Amniotic epithelial cell (primary cell): Measurements from ENCODE around the gene SLC20A1.
"Not testable (repeated sequence)": the region's sequence is repeated elsewhere in the genome, so short reads cannot be mapped to it uniquely, and the experiment has no call there.

ENCODE experiments used
- DNase-seq: peaks from one replicate; pipeline ENCODE4 v3.0.0-alpha.2; 2010; ENCODE audit warnings: low read depth

The SLC20A1 gene

GRCh38 chr2:112646102-112646719 lies 472 bp downstream of the SLC20A1 start:
- DNase-seq, result no peak

DNA sequence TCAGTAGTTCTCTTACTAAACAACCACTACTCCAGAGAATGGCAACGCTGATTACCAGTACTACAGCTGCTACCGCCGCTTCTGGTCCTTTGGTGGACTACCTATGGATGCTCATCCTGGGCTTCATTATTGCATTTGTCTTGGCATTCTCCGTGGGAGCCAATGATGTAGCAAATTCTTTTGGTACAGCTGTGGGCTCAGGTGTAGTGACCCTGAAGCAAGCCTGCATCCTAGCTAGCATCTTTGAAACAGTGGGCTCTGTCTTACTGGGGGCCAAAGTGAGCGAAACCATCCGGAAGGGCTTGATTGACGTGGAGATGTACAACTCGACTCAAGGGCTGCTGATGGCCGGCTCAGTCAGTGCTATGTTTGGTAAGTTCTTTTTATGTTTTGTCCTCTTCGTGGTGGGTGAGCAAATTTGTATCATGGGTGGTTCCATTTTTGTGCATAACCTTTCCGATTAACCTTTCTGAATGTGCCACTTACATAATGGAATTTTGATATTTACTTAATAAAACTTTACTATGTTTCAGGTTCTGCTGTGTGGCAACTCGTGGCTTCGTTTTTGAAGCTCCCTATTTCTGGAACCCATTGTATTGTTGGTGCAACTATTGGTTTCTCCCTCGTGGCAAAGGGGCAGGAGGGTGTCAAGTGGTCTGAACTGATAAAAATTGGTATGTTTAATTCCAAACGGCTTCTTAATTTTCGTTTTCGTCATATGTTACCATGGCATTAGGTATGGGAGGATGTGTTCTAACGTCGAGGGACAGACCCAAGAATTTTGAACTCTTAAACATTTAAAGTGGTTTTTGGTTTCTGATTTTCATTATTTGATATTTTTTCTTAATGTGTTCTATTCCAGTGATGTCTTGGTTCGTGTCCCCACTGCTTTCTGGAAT lies 1.3 kb downstream of the SLC20A1 start:
- DNase-seq, result no peak

- DNase-seq, result no peak
These were observed 2.3 kb downstream of the SLC20A1 start for GRCh38 chr2:112648081-112648480.

DNA sequence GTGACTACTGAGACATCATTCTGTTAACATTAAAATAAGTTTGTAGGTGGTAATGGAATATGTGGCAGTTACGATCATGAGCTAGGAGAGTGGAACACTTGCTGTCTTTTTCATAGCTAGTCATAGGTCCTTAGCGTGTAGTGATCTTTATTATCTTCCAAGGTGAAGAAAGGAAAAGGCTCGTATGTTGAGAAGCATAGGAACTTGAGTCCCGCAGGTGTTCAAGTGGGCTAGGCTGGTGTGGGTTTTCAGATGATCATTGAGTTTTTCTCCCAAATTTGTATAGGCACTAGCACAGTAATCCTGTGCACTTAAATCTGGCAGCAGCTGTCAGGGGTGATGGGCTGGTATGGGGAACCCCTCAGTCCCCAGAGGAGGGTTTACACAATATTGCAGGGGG lies 10.9 kb downstream of the SLC20A1 start:
- no peak for DNase-seq

DNA sequence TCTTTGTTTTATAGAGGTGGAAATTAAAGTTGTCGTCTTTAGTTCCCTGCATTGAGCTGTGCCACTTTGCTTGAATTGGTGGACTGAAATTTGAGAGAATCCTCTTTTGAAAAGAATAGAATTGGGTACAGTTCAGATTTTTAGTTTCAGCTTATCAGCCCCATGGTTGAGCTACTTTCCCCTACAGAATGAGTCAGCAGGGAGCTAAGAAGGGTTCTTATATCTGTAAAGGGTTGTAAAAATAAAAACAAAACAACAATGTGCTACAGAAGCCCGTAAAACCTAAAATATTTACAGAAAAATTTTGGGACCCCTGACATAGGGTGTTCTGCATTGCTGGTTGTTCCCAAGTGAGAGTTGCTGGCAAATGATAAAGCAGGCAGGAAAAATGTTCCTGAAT lies 12.6 kb downstream of the SLC20A1 start:
- DNase-seq, result no peak

DNA sequence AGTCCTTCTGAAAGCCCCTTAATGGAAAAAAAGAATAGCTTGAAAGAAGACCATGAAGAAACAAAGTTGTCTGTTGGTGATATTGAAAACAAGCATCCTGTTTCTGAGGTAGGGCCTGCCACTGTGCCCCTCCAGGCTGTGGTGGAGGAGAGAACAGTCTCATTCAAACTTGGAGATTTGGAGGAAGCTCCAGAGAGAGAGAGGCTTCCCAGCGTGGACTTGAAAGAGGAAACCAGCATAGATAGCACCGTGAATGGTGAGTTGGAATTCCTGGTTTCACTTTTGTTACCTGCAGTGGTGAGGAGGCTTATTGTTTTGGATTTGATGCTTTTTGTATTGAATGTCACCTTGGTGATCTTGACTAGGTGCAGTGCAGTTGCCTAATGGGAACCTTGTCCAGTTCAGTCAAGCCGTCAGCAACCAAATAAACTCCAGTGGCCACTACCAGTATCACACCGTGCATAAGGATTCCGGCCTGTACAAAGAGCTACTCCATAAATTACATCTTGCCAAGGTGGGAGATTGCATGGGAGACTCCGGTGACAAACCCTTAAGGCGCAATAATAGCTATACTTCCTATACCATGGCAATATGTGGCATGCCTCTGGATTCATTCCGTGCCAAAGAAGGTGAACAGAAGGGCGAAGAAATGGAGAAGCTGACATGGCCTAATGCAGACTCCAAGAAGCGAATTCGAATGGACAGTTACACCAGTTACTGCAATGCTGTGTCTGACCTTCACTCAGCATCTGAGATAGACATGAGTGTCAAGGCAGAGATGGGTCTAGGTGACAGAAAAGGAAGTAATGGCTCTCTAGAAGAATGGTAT lies 13.3 kb downstream of the SLC20A1 start:
- no peak for DNase-seq

DNA sequence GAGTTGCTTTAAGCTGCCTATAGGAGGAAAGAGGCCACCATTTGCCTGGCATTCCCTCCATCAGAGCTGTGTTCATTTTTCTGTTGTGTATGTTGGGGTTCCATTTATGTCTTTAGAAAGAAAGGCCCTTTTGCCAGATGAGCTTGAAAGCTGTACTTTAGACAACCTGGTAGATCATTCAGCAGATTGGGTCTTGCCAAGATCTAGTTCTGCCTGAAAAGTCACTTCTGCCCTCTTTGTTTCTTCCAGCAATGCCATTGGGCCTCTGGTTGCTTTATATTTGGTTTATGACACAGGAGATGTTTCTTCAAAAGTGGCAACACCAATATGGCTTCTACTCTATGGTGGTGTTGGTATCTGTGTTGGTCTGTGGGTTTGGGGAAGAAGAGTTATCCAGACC lies 14.4 kb downstream of the SLC20A1 start:
- no peak for DNase-seq

GRCh38 chr2:112661656-112662305 lies 16.0 kb downstream of the SLC20A1 start:
- no peak for DNase-seq

- DNase-seq, result no peak
These were observed 17.0 kb downstream of the SLC20A1 start for GRCh38 chr2:112662704-112663103.

DNA sequence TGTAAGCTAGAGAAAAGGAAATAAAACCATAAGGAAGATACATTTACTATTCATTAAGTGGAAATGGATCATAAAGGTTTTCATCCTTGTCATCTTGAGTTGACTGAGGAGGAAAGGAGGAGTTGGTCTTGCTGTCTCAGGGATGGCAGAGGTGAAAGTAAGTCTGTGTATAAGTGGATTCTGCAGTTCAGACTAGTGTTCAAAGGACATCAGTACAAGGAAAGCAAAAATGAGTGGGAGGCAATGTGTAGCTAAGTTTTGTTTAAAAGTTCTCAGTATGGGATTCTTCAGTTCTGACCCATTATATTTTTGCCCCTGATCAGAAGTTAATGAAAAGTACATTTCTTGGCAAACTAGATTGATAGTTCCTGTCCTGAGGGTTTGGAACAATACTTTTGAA lies 18.9 kb downstream of the SLC20A1 start:
- no peak for DNase-seq

- peak; percentile 85 for DNase-seq
These were observed 19.5 kb downstream of the SLC20A1 start for GRCh38 chr2:112665113-112665780.

- peak; percentile 47 for DNase-seq
These were observed 21.0 kb downstream of the SLC20A1 start for GRCh38 chr2:112666761-112667122.

DNA sequence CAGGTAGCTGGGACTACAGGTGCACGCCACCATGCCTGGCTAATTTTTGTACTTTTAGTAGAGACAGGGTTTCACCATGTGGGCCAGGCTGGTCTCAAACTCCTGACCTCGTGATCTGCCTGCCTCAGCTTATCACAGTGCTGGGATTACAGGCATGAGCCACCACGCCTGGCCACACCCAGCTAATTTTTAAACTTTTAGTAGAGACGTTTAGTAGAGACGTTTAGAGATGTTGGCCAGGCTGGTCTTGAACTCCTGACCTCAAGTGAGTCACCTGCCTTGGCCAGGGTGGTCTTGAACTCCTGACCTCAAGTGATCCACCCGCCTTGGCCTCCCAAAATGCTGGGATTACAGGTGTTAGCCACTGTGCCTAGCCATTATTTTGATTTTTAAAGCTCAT lies 21.8 kb downstream of the SLC20A1 start:
- not testable (repeated sequence) for DNase-seq

DNA sequence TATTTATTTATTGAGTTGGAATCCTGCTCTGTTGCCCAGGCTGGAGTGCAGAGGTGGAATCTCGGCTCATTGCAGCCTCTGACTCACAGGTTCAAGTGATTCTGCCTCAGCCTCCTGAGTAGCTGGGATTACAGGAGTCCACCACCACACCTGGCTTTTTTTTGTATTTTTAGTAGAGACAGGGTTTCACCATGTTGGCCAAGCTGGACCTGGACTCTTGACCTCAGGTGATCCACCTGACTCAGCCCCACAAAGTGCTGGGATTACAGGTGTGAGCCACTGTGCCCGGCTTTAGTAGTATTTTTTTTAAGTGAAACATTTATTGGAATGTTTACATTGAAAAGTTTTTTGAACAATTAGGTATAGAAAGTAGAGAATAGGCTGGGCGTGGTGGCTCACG lies 23.9 kb downstream of the SLC20A1 start:
- DNase-seq, result no peak

DNA sequence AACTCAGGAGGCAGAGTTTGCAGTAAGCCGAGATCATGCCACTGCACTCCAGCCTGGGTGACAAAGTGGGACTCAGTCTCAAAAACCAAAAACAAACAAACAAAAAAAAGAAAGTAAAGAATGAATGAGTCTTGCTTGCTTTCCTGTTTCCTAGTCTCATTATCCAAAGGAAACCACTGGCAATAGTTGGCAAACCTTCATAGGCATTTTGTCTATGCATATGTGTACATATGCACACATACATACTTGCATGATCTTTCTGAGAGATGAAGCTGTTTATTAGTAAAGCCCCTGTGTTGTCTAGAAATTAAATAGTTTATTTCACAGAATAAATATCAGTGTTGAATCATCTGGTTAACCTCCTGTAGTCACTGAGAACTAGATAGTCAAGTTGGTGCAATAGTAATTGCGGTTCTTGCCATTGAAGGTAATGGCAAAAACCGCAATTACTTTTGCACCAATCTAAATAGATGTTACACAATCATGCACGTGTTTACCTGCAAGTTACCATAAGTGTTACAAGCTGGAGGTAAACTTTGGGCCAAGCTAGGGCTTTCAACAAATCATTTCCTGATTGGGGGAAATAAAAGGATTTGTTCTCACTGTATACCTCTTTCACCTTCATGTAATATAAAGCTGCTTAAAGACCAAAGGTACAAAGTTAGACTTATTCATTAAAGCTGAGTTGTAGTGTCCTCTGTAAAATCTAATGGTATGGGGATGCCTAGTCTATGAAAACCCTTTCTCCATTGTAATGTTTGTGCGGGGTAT lies 24.7 kb downstream of the SLC20A1 start:
- no peak for DNase-seq

DNA sequence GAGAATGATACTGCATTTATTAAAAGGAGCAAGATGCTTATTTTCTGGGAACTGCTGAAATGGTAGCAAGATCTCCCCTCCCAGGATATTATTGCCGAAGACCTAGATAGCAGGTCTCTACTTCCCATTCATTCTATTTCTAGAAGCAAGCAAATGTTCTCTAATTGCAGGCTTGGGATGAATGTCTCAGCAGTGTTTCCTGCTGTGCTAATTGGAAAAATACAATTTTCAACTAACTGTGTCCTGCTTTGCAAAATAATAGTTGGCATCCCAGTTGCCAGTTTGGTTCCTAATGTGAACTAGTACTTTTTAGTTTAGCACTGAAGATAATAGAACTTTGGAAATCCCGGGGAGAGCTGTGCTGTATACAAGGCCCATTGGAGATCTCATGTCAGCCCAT lies 26.1 kb downstream of the SLC20A1 start:
- DNase-seq, result no peak

DNA sequence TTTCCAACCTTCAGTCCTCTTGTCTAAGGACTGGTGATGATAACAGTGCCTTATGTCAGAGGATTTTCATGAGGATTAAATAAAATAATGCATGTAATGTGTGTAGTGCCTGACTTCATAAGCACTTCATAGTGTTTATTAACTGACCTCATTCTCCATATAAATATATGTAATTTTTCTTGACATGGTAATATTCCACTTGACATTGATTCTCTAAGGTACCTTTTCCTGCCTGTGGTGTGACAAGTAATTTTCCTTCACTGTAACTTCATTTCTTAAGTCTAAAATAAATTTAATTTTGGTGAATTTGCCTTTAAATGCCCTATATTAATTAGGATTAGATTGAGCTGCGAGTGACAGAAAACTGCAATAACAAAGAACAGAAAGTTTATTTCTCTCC lies 27.3 kb downstream of the SLC20A1 start:
- no peak for DNase-seq

- DNase-seq, result no peak
These were observed 28.5 kb downstream of the SLC20A1 start for GRCh38 chr2:112674229-112674628.

- no peak for DNase-seq
These were observed 33.7 kb downstream of the SLC20A1 start for GRCh38 chr2:112679484-112679883.

DNA sequence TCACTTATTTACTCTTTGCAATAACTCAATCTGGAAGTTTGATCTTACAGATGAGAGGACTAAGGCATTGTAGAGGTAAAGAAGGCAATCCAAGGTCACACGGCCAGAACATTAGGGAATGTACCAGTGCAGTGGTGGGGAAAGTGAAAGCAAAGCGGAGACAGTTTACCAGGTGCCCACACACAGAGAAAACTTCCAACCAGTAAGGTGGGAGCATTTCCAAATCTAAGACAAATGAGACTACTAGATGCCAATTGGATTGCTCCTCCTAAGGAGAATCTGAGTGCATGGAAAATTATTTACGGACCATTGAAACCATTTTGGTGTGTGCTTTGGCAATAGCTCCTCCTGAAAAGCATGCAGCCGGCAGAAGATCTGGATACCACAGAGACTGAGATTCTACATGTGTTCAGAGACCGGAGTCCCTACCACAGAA lies 34.9 kb downstream of the SLC20A1 start:
- DNase-seq, result no peak

DNA sequence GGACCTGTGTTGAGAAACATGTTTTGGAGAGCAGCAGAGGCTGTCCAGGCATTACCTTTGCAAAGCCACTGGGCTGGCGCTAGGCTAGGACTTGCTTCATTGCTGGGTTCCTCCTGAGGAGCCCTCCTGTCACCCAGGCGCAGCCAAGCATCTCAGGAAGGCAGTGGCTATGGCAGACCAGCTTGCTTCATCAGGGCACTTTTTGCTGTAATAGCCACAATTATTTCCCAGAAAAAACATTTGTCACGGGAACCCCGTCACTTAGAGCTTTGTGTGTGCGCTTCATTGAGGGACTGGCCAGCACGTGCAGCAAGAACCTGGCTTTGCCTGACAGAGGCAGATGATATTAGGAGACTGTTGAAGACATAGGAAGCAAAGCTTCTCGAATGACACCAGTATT lies 36.4 kb downstream of the SLC20A1 start:
- no peak for DNase-seq
